Occipital lobe (tissue), 2 donors: Measurements from ENCODE around the gene GLCCI1. TPM values are rescaled to one million over a fixed set of nuclear protein-coding genes. Genes with fewer than 3 reads are reported as not detected.
"Not testable (repeated sequence)": the region's sequence is repeated elsewhere in the genome, so short reads cannot be mapped to it uniquely, and the experiment has no call there.

Experiments used
- DNase-seq: peaks from one replicate; lab custom pipeline; 2025; lab: John Stamatoyannopoulos, UW
- total RNA-seq: library from RNA; depleted of rRNA; stranded (reverse); fragments of >200 nt; gene quantifications from one replicate; pipeline ENCODE4 v1.2.3, GENCODE V29; 2014

GLCCI1 gene
- total RNA-seq, 1 donor from 2014 or later = 32.6 TPM

DNA sequence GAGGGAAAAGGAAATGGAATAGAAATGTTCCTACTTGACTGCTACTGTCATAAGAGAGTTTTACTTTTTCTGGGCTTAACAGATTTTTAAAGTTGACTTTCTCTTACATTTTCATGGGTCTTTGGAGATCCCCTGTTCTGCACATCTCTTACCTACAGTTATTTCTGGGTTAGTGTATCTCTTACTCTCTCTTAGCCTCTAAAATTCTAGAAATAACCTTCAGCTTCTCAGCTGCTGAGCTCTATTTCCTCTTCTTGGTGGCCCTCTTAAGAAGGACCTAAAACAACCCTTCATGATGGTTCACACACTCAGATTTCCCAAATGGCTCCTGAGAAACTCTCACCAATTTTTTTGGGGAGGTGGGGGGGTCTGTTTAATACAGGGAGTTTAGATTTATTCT lies 79.5 kb downstream of the GLCCI1 start:
- not testable (repeated sequence) for DNase-seq

DNA sequence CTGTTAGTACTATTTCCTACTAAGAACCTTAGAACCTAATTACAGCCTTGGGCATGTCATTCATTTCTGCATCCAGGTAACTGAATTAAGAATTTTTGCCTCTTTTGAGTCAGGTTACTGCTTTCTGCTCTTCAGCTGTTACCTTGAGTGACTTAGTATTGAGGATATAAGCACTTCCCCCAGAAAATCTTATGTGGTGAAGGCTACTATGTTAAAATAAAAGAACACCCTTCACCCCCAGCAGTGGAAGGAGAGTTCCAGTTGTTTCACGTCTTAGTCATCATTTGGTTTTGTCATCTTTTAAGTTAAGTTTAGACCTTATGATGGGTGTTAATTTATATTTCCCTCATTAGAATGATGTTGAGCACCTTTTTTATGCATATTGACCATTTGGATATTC lies 82.8 kb downstream of the GLCCI1 start:
- DNase-seq = no peak

DNA sequence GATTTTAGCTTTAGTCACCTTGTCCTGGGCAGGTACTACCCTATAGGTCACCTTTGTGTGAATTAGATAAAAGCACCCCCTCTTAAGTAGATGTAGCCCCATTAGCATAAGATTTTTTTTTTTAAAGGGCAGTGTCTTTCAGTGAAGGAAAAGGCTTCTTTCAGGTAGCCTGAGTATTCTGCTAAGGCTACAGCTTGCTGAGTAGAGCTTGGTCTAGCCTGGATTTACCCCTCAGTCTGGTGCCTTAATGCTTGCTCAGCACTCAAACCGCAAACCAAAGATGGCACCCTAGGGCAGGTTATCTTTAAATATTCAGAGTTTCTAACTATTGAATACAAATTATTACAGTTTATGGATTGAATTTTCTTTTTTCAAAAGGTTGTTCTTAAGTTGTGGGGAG lies 83.4 kb downstream of the GLCCI1 start:
- no peak for DNase-seq

DNA sequence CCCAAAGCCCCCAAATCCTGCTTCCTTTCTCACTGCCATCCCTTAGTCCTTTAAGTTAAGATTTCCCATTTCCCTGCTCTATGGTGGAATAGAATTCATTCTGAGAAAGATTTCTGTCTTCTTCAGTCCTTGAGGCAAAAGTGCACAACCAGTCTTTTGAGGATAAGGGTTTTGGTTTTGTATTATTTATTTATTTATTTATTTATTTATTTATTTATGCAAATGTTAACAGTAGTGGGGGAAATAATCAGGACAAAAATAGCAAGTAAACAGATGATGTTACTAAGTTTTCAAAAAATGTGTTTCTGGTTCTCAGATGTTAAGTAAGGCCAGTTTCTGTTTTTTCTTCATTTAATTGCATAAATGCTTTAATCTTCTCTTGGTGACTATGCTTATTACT lies 84.2 kb downstream of the GLCCI1 start:
- DNase-seq = no peak

DNA sequence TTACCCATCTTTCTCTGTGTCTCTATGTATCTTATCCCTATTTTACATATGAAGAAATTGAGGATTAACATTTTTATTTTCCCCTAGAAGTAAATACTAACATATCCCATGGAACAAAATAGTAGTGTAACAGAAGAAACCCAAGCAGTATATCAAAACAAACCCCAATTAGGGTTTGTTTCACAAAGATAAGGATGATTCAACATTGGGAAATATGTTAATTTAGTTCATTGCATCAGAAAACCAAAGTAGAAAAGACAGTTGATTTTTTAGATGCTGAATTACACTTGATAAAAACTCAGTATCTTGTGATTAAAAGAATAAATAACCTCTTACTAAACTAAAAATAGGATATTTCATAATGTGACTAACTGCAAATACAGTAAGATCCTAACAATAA lies 87.8 kb downstream of the GLCCI1 start:
- DNase-seq = no peak

DNA sequence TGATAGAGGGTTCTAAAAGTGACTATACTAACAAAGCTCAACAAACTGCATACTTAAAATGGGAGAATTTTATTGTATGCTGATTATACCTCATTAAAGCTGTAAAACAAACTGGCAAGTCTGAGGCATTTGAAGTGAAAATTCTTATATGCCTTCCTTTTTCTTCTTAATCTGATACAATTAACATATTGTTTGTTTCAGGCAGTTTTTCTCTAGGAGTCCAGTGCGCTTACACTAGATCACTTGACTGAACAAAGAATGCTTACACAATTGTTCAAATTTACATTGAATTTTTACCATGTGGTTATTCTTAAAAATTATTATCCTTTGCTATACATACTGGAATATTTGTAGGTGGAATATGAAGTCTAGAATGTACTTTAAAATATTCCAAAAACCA lies 89.0 kb downstream of the GLCCI1 start:
- DNase-seq = no peak

DNA sequence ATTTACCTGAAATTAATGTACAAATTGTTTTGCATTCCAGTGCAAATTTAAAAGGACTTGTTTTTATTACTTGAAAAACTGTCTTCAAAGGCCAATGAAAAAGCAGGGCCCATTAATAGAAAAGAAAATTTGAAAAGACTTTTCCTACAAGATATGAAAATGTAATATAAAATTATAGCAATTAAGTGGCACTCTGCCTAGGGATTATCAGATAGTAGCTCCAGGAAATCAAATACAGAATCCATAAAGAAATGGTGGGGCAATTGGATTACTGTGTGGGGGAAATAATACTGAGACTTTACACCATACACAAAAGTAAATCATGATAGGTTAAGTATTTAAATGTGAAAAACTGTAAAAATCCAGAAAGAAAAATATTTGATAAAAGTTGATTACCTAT lies 89.7 kb downstream of the GLCCI1 start:
- no peak for DNase-seq

DNA sequence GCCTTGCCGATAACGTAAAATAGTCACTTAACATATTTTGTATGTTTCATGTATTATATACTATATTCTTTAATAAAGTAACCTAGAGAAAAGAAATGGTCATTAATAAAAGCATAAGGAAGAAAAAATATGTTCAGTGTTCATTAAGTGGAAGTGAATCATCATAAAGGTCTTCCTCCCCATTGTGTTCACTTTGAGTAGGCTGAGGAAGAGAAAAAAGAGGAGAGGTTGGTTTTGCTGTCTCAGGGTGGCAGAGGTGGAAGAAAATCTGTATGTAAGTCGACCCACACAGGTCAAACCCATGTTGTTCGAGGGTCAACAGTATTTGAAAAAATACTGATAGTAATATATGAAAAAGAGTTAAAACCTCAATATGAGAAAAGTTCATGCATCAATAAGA lies 90.3 kb downstream of the GLCCI1 start:
- no peak for DNase-seq

DNA sequence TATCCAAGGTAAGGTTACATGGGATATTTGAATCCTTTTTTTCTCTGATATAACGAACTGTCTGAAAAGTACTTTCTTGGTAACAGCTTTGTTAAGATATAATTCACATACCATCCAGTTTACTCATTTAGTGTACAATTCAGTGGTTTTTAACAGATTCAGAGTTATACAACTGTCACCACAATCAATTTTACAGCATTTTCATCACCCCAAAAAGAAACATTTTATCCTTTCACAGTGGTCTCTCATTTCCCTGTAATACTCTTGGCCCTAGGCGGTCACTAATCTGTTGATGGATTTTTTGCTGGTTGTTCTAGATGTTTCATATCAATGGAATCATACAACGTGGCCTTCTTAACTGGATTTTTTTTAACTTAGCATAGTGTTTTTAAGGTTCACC lies 91.6 kb downstream of the GLCCI1 start:
- no peak for DNase-seq

DNA sequence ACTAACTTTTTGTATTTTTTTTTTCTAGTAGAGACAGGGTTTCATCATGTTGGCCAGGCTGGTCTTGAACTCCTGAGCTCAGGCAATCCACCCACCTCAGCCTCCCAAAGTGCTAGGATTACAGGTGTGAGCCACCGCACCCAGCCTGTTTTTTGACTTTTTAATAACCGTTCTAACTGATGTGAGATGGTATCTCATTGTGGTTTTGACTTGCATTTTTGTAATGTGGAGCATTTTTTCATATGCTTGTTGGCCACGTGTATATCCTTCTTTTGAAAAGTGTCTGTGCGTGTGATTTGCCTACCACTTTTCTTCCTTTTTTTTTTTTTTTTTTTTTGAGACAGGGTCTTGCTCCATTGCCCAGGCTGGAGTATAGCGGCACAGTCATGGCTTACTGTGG lies 94.7 kb downstream of the GLCCI1 start:
- DNase-seq = not testable (repeated sequence)

DNA sequence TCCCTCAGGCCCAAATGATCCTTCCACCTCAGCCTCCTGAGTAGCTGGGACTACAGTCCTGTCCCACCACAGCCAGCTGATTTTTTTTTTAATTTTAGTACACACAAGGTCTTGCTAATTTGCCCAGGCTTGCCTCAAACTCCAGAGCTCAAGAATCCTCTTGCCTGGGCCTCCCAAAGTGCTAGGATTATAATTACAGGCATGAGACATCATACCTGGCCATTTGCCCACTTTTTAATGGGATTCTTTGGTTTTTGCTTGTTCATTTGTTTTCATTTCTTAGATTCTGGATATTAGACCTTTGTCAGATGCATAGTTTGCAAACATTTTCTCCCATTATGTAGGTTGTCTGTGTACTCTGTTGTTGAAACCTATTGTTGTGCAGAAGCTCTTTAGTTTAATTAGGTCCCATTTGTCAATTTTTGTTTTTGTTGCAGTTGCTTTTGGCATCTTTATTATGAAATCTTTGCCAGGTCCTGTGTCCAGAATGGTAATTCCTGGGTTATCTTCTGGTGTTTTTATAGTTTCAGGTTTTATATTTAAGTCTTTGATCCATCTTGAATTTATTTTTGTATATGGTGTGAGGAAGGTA lies 95.2 kb downstream of the GLCCI1 start:
- no peak for DNase-seq

DNA sequence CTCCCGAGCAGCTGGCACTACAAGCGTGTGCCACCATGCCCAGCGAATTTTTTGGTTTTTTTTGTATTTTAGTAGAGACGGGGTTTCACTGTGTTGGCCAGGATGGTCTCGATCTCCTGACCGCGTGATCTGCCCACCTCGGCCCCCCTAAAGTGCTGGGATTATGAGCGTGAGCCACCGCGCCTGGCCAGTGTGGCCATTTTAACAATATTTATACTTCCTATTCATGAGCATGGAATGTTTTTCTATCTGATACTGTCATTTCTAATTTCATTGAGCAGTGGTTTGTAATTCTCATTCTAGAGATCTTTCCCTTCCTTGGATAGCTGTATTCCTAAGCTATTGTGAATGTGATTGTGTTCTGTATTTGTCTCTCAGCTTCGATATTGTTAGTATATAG lies 96.2 kb downstream of the GLCCI1 start:
- DNase-seq = no peak

DNA sequence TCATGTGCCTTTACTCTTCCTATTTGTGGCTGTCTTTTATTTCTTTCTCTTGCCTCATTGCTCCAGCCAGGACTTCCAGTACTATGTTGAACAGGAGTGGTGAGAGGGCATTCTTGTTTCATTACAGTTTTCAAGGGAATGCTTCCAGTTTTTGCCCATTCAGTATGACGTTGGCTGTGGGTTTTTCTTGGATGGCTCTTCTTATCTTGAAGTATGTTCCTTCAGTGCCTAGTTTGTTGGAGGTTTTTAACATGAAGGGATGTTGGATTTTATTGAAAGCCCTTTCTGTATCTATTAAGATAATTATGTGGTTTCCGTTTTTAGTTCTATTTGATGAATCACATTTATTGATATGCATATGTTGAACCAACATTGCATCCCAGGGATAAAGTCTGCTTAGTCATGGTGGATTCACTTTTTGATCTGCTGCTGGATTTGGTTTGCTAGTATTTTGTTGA lies 96.8 kb downstream of the GLCCI1 start:
- no peak for DNase-seq

DNA sequence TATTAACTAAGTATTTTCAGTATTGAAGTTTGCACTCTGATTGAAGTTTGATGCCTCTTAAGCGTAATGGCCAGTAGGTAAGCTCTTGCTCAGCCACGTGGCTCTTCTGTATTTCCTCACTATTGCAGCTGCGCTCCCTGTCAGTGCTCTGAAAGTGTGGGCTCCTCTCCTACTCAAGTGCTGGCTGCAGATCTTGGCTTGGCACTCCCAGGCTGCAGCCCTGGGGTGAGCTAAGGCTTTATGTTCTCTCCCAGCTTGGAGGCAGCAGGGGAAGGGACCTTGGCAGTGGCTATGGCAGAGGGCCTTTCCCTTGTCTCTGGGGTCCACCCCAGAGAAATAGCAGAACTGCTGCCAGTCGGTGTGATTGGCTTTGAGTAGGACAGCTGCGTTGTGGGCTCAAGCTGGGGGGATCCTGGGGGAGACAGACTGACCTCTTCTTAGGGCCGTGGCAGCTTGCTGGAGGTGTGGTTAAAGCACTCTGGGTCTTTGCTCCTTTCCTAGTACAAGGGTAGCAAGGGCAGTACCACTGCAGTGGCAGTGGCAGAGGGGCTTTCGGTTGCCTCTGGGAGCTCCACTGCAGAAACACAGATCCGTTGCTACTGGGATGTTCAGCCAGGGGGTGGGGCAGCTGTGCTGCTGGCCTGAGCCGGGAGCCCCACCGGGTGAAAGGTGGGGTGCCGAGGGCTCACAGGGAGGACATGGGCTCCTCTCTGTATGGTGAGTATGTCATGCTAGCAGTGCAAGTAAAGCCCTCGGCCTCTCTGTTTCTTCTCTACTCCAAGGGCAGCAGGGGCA lies 100.5 kb downstream of the GLCCI1 start:
- DNase-seq = peak; percentile 20

DNA sequence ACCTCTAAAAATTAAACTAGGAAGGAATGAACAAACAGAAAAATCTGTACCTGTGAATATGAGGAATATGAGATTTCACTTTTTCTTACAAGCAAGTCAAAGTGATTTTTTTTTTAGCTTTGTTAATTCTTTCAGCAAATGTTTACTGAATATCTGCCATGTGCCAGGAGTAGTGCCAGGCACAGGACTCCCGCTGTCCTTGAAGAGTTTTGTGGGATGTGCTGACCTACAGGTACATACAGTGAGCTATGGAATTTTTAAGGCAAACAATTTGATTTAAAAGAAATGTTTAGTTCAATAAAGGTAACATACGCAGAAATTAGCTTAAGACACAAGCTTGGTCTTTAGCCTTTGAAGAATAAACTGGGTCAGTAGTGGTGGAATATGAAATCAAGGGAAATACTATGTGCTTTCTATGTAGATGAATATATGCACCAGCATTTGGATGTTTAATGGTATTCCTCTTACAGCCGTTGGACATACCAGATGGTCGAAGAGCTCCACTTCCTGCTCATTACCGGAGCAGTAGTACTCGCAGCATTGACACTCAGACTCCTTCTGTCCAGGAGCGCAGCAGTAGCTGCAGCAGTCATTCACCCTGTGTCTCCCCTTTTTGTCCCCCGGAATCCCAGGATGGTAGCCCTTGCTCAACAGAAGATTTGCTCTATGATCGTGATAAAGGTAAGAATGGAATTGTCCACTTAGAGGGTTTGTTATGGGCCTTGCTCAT lies 102.0 kb downstream of the GLCCI1 start:
- no peak for DNase-seq

DNA sequence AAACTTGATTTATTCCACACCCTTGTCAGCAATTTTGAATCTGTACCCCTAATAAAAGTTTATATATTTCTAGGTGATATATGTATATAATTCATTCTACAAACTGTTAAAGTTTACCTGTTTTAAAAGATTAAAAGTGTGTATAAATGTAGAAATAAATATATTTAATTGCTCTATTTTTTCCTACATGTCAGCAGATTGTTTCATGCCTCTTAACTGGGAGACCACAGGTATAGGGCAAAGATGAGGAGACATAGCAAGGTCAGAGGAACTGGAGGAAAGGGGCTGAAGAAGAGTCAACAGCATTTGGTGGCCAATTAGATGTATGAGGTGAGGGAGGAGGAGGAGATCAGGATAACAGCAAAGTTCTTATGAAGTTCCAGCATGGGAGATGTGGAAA lies 109.8 kb downstream of the GLCCI1 start:
- no peak for DNase-seq

DNA sequence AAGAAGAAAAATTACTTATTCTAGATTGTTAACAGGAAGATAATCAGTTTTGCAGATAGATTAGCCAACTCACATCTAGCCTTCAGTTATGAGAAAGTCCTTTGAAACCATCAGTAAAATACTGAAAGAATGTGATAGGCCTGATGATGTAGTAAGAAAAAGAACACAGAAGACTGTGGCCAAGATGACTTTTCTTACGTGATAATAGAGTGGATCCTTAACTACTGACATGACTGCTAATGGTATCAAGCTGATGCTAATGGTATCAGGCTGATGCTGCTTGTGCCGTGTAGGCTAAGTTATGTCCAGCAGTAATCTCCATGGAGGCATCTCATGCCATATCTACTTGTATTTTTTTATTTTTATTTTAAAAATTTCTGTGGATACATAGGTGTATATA lies 114.2 kb downstream of the GLCCI1 start:
- DNase-seq = no peak

DNA sequence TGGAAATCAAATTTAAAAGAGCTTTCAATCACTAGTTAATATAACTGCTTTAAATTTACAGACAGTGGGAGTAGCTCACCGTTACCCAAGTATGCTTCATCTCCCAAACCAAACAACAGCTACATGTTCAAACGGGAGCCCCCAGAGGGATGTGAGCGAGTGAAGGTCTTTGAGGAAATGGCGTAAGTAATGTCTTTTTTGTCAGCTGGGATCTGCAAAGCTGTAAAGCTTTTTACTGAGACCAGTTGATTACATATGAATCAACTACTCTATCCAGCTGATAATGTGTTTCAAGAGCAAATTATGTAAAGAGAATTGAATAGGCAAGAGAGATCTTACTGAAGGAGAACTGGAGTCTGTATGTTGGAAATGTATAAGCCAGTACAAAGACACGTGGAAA lies 116.2 kb downstream of the GLCCI1 start:
- no peak for DNase-seq

DNA sequence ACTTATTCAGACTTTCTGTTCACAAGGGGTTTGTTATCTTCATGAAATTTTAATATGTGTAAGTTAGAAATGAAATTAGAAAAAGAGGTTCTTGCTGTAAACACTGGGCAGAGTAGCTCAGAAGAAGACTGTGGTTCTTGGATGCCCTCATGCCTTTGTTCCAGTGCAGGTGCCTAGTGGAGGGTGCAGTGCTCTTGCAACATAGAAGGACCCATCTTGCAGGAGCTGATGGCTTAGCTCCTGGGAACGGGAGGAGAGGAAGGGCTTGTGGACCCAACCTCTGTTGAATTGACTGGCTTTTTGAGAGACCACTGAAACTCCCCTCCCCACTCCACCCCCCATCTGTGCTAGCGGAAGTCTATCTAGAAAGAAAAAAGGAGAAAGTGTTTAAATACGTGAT lies 116.8 kb downstream of the GLCCI1 start:
- no peak for DNase-seq

DNA sequence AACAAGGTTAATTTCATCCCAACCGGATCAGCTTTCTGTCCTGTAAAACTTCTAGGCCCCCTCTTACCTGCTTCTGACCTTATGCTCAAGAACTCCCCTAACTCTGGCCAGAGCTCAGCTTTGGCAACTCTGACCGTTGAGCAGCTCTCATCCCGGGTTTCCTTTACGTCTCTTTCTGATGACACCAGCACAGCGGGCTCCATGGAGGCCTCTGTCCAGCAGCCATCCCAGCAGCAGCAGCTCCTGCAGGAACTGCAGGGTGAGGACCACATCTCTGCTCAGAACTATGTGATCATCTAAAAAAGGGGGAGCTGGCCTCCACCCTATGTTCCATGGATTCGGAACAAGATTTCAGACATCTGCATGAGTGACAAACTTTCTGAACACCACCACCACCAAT lies 117.6 kb downstream of the GLCCI1 start:
- DNase-seq = no peak

DNA sequence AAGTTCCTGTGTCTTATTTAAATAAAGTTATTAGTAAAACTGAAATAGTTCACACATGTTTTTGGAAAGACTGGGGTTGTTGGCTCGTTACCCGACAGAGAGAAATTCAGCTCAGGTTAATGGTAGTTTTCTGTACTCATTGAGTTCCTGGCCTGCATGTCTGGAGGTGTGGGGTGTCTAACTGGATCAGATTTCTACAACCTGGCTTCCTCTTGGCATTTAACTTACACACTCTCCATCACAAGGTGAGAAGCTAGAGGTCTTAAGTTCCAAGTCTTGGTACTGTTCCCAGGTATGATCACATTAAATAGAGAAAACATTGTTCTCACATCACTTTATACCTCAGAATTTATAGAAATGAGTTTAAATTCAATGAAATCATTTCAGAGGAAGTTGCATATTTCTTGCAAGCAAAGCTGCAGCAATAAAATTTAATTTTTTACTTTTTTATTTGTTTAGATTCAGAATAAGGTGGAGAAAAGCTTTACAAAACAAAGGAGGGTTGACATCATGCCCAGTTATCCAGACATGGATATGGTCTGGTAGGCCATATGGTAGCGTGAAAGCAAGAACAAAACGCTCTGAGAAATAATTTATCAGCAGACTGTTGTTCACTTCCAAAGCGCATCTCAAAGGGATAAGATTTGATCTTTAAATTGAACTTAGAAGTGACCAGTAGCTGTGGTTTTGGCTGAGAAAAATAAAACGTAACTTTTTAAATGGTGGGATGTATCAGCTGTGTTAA lies 120.6 kb downstream of the GLCCI1 start:
- no peak for DNase-seq

DNA sequence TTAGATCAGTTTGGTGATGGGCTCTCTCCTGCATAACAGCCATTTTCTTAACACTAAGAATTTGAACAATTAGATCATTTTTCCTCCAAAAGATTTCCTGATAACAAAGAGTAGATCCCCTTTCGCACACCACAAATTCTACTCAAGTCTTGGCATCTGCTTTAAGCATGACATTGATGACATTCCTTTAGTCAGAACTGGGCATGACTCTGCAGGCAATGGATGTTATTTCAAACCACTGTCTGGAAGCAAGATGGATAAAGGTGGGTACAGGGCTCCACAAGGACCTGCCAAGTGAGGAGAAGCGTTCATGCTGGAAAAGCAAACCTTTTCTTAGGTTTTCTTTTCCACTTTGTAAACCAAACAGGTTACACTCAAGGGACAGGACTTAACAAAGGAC lies 123.5 kb downstream of the GLCCI1 start:
- no peak for DNase-seq
